Activated T-cell treated with anti-CD3 and anti-CD28 coated beads, Interleukin-2, amount 50 U/mL, for 48 hours (primary cell): ENCODE measurements around the gene SHQ1.
"Not testable (repeated sequence)": the region's sequence is repeated elsewhere in the genome, so short reads cannot be mapped to it uniquely, and the experiment has no call there.

Source experiments
- DNase-seq, 2 experiments: peaks; one replicate each; pipeline ENCODE4 v3.0.0-alpha.2; 2020

The SHQ1 gene

DNA sequence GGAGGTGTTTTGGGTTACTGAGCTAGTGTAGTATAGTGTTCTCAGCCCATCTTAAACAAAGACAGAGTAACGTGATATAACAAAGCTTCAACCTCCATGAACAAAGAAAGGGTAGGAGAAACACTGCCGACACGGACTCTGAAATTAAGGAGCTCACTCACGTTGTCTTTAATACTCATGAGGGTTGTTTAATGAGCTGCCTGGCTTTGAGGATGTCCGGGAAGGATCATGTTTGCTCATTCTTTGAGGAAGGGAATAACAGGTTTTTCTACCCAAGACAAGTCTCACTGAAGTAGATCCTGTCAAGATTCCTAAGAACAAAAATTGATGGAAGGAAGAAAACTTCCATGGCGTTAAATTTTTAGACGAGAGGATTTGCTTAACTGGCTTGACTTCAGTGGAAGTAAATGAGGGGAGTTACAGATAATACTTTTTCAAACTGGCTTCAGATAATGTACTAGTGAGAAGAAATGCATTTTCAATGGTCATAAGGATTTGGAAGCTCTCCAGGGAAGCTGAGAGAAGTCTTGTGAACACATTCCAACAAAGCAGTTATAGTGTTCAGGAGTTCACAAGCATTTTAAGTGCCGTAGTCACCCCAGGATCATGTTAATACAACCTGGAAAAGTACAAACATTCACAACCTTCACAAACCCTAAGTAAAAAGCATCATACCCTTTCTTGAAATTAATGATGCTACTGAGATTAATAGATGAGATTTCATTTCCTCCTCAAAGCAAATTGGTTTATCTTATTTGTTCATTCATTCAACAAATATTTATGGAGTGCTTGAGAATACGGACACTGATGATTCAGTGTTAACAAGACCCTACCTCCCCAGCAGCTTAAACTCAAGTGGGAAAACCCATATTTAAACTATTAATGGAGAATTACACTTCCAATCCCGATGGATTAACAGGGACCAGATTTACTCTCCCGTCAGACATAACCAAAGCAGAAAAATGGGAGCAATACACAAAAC is 101.5 kb downstream of the SHQ1 start:
- no peak for DNase-seq

DNA sequence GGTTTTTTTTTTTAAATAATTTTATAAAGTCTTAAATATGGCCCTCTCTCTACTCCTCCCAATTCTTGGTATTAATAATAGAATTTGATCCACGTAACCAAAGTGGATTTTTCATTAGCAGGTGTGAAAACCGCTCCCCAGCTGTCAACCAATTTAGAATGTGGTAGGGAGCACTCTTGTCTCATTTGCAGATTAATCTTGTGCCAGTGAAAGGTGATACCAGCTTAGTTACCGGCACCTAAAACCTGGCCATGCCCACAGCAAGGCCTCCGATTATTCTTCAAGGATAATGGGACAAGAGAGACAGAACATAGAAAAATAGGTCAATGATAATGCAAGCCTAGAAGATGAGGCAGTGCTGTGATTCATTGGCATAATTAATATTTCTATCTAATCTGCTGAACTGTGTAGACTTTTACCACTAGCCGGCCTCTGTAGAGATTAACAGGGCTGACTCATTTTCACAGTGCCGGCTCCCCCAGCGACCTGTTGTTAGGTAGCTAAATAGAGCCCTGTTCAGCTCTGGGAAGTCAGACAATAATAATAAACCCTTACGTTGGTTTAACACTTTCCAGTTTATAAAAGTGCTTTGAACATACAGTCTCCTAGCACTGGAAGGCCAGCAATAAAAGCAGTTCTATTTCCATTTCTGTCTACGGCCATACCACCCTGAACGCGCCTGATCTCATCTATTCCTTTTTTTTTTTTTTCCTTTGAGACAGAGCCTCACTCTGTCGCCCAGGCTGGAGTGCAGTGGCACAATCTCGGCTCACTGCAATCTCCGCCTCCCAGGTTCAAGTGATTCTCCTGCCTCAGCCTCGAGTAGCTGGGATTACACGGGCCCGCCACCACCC is 102.9 kb downstream of the SHQ1 start:
- no peak for DNase-seq

DNA sequence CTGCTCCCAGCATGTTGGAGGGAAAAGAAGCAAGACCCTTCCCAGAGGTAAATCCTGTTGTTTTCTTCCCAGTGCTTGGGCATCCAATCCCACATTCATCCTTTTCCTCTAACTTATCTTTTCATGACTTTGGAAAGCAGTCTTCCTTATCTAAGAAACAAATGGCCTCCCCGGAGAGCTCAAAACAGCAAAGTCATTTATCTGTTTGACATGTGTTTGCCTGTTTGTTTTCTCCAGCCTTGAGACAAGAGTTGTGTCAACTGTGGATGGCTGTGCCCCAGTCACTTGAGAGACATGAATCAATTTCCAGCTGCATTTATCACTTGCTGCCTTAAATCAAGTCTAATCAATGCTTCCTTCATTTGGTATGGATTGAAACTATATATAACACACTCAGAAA is 103.9 kb downstream of the SHQ1 start:
- no peak for DNase-seq

DNA sequence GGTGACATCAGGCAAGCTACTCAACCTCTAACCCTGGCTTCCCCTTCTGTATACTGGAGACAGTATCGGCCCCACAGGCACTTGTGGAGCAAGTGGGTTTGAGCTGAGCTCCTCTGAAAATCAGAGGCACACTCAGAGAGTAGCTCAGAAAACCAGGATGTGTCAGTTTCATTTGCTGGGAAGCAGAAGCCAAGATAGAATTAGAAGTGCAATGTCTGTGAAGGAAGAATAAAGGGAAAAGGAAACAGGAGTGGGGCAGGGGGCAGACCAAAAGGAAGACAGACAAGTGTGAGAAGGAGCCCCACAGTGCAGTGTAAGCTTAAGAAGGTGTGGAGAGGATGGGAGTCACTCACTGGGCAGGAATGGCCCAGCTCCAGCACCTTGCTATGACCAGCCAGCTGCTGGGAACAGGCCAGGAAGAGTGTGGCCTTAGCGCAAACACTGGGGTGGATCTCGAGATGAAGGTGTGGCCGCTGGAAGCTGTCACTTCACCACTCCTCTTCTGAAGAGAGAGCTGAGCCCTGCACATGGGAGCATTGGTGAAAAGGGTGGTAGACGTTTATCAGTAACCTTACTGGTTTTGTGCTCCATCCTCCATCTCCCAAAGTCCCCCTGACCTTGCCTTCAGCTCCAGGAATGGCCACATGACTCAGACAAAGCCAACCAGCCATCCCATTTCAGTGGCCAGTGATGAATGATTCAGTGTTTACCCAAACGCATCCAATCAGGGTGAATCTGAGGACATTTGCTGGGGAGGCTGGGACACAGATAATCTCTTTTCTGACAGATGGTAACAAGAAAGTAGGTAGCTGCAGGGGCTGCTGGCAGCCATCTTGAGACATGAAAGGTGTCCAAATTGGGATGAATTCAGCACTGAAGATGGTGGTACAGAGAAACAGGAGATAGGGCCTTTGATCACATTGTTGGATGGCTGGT is 108.4 kb downstream of the SHQ1 start:
- no peak for DNase-seq

DNA sequence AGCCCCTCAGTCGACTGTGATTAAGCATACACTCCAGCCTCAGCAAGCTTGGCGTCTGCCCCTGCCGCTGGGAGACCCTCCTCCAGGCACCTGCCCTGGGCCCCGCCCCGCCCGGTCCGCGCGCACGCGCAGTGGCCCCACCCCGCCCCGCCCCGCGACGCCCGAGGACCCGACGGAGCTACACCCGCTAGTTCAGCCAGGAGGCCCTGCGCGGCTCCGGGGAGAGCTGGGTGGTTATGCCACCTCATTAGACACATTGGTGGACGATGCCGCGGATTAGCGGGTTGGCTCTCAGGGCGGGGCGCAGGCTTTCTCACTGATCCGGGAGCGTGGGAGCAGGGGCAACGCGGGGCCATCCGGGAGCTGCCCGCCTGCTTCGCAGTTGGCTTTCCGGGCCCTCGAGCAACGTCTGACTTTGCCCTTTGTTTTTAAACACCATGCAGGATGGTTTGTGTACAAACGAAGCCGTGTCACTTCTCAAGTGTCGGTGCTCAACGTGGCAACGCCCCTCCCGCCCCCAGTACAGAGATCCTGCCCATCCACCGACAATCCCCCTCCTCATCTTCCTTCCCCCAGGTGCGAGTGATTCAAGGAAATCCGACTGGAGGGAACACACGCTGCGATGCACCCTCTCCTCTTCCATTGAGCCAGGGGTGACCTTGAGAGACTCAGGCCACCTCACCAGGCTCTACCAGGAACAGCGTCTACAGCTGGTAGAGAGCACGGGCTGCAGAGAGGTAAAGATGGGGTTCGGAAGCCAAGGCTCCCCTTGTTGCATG is 109.3 kb downstream of the SHQ1 start:
- peak; percentile 79 to 82 for DNase-seq

DNA sequence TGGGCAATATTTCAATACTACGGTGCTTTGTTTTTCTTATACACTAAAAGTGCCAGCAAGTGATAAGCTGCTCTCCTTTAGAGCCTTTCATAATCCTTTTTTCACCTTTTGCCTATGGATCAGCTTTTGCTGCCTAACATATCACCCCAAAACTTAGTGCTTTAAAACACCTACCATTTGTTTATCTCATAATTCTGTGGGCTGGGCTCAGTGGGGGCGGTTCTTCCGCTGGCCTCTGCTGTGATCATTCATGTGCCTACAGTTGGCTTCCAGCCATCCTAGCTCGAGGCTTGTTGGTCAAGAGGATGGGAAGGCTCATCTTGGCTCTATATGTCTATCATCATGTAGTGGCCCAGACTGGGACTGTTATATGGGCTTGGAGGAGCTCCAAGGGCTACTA is 113.2 kb downstream of the SHQ1 start:
- DNase-seq = not testable (repeated sequence)

DNA sequence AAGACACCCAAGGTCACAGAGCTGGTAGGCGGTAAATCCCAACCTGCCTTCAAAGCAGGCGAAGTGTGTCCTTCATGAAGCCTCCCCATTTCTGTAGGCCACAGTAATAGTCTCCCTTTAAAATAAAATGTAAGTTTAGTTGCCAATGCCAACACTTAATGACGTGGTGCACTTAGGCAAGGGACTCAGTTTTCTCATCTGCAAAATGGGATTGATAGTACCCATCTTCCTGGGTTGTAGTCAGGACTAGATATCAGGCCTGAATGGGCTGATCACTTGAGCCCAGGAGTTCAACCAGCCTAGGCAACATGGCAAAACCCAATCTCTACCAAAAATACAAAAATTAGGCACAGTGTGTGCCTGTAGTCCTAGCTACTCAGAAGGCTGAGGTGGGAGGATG is 114.6 kb downstream of the SHQ1 start:
- no peak for DNase-seq

DNA sequence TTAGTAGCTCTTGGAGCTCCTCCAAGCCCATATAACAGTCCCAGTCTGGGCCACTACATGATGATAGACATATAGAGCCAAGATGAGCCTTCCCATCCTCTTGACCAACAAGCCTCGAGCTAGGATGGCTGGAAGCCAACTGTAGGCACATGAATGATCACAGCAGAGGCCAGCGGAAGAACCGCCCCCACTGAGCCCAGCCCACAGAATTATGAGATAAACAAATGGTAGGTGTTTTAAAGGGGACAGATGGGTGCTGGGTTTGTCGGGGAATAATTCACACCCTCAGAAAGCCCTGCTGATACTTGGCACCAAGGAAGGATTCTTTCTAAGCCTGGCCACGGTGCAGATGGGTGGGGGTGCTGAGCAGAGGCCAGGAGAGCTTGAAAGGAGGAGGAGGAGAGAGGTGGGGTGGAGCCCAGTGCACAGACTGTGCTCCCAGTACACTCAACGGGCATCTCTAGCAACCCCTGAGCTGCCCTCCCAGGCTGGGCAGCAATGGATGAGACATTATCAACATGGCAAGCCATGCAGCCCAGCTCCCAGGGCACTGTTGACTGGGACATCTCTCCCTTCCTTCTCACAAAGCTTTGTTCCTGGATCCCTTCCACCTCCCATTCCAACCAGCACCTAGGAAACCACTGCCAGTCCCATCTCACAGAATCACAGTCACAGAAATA is 115.4 kb downstream of the SHQ1 start:
- DNase-seq = not testable (repeated sequence)

DNA sequence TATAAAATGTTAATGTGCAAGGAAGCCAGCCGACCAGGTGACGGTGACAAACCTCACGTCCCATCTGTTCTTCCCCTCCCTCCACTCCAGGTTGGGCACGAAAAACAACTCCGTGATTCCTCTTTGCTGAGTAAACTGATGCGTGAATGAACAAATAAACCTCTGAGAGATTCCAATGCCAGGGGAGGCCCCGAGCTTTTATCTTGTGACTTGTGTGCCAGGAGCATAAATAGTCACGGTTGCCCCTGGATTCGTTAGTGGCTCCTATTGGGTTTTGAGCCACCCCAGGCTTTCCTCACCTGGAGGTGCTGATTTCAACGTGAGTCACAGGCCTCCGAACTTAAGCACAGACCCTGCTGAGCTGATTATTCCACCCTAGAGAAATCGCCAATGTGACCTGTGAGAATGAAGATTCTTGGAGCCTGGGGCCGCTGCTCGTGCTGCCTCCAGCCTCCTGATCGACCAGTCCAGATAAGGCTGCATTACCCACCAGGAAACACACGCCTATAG is 119.2 kb downstream of the SHQ1 start:
- DNase-seq = no peak

DNA sequence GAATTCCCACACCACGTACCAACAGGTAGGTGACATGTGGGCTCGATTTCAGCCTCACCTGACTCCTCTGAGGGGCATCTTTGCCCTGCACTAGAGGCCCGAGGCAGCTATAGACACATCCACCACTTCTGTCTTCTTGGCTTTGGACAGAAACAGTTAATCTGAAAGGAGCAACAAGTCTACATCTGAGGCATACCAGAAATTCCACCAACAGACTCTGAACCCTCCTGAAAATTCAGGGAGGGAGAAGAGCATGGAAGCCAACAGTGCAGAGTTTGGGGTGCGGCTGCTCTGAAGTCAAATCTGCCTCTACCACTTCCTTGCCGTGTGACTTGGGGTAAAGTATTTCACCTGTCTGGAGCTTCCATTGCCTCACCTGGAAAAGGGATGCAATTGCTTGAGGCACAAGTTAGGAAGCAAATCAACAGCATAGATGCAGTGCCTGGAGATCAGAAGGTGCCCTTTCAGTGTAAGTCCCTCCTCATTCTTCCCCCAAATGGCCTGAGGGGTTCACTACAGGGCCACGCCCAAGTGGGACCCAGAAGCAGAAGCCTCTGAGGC is 119.8 kb downstream of the SHQ1 start:
- DNase-seq = no peak

DNA sequence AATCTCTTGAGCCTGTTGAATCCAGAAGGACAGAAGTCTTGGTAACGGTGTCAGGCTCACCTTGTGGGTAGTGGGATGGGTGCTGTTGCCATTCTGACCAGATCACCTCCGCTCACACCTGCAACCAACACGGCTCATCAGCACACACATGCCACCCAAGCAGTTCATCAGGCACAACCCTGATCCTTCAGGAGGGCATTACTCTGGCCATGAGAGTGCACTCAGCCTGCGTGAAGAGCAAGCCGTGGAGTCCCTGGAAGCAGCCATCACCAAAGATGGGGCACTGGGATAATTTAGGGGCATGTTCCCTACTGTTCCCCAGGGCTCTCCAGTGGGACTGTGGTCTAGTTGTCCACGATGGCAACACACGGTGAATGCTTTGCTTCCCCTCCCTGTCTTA is 120.5 kb downstream of the SHQ1 start:
- no peak for DNase-seq

DNA sequence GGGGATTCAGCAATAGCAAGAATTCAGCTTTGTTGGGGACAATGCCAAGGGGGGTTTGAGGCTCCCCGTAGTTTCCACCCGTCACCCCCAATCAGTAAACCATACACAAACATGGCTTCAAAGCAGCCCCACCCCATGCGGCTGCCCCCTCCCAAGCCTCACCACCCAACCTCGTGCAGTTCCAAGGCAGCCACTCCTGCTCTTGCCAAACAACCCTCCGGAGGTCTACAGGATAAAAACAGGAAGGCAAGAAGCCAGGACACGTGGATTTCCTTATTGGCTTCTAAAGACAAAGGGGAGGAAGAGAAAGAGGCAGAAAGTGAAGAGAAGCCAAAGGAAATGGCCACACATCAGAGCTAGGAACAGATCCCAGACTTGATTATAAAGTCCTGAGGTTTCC is 121.1 kb downstream of the SHQ1 start:
- no peak for DNase-seq

DNA sequence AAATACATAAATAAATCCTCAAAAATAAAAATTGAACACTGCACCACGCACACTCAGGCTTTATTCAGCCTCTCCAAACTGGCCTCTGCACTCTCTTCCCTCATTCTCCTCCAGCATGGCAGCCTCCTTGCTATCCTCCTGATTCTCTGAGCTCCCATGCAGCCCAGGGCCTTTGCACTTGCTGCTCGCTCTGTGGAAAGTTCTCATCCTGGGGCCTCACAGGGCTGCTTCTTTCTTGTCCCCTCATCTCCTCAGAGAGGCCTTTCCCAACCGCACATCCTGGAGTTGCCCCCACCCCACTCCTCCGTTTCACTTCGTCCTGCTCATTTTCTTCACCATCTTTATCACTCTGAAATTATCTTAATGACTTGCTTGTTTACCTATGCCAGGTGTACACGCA is 123.0 kb downstream of the SHQ1 start:
- DNase-seq = no peak

DNA sequence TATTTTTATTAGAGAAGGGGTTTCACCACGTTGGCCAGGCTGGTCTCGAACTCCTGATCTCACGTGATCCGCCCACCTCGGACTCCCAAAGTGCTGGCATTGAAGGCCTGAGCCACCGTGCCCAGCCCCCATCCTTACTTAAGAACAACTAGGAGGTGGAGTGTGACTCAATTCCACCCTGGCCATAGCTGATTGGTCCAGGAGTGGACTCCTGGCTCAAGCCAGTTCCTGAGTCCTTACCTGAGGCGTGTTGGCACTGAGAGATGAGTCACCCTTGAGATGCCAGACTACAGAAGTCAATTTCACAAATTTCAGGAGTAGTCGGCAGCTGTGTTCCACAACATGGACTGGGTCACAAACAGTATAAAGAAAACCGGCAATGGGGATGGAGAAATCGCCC is 124.2 kb downstream of the SHQ1 start:
- DNase-seq = no peak

DNA sequence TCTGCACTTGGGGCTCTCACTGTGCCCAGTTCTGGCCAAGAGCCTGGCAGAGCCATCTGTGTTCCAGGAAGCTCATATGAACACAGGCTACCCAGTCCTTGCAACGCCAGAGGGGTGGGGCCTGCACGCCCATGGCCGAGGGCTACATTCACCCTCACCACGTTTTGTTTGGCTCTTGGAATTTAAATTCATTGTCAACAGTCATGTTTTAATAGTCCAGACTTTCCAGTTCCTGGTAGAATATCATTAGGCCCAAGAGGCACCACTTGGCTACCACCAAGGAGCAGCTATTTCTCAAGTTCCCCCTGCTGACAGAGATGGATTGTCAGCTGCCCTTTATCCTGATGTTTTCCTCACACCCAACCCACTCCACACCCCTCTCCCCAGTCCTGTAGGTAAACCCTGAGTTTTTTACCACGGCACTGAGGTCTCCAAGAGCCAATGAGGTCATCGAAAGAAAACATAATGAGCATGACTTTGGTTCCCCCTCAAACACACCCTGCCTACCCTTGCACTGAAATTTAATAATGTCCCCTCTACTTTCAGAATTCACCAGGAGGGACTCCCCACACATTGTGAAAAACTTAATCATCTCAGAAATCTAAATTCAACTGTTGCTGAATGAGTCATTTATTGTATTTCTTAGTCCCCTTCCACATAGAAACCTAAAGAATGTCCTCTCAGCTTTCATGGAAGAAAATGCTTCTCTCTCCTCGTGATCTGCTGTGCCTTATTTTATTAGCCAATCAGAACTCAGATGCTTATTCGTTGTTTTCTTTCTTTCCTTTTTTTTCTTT is 125.1 kb downstream of the SHQ1 start:
- DNase-seq = peak; percentile 39 to 42

DNA sequence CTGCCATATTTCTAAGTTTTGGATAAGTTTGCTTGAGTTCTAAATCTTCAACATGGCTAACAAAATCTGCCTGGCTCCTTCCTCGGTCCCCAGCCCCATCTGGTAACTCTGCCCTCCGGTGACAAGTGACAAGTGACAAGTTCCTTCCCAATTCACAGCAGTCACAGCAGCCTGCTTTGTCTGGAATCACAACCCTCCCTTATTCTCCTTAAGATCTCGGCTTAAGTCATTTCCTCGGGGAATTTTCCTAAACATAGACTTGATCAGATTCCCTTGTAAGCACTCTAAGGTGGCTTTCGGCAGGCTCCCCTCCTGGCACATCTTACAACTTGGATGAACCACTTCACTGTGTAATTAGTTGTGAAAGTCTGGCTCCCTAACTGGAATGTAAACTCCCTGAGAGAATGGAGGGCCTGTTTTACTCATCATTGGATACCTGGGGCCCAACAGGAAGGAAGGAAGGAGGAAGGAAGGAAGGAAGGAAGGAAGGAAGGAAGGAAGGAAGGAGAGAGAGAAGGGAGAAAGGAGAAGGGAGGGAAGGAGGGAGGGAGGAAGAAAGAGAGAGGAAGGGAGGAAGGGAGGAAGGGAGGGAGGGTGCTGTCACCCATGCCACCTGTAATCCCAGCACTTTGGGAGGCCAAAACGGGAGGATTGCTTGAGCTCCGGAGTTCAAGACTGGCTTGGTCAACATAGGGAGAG is 126.4 kb downstream of the SHQ1 start:
- DNase-seq = no peak

DNA sequence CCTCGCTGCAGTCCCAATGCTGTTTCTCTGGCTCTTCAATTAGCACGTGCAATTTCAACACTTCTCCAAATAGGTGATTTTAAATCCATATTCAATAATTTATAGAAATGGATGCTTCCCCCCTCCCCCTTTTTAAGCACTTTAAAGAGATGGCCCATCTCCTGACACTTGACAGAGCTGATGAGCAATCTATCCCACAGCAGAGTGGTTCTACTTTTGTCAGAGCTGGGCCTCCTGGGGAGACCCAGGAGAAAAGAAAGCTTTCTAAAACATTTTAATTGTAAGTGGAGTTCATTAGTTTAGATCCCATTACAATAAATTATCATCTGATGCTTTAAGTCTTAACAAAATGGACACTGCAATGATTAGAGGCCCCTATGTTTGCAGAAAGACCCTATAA is 127.7 kb downstream of the SHQ1 start:
- DNase-seq = no peak

DNA sequence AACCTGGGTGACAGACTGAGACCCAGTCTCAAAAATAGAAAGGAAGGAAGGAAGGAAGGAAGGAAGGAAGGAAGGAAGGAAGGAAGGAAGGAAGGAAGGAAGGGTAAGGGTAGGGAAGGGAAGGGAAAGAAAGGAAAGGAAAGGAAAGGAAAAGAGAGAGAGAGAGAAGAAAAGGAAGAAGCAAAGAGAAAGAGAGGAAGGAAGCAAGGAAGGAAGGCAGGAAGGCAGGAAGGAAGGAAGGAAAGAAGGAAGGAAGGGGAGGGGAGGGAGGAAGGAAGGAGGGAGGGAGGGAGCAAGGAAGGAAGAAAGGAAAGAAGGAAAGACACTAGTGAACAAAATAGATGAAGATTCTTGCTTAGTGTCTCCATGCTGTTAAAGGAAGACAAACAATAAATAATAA is 129.1 kb downstream of the SHQ1 start:
- no peak for DNase-seq

DNA sequence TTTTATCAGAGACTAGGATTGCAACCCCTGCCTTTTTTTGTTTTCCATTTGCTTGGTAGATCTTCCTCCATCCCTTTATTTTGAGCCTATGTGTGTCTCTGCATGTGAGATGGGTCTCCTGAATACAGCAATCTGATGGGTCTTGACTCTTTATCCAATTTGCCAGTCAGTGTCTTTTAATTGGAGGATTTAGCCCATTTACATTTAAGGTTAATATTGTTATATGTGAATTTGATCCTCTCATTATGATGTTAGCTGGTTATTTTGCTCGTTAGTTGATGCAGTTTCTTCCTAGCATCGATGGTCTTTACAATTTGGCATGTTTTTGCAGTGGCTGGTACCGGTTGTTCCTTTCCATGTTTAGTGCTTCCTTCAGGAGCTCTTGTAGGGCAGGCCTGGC is 134.1 kb downstream of the SHQ1 start:
- DNase-seq = not testable (repeated sequence)
